Measurements from ENCODE around the gene INTS1. TPM values are rescaled to one million over a fixed set of nuclear protein-coding genes. Genes with fewer than 3 reads are reported as not detected.

INTS1 gene
- total RNA-seq, 1 donor from 2014 or later: 29.9 TPM

DNA sequence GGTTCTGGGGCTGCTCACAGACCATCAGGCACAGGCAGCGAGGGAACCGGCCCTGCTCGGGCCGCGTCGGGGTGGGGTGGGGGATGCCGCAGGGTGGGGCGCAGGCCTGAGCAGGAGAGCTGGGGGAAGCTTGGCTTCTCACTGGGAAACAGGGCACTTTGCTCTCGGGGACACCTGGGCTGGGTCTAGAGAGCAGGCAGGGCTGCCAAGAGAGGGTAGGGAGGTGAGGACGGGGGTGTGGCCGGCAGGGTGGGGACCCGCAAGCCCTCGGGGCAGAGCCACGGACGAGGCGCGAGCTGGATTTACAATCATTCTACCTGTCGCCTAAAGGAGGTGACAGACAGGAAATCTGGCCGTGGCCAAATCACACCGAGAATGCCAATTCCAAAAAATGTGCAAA is 11.1 kb downstream of the INTS1 start:
- no peak overlapping the region for H3K27ac ChIP-seq (replicated peaks)
- H3K4me3 ChIP-seq: no peak overlapping the region
- DNase-seq: no peak
- H3K27me3 ChIP-seq (ENCODE audit: low read depth): no peaks in the 10 kb centered on the region
- intact Hi-C loops (cut with micrococcal nuclease): no loop called here
- TF ChIP-seq, protein P1, sequence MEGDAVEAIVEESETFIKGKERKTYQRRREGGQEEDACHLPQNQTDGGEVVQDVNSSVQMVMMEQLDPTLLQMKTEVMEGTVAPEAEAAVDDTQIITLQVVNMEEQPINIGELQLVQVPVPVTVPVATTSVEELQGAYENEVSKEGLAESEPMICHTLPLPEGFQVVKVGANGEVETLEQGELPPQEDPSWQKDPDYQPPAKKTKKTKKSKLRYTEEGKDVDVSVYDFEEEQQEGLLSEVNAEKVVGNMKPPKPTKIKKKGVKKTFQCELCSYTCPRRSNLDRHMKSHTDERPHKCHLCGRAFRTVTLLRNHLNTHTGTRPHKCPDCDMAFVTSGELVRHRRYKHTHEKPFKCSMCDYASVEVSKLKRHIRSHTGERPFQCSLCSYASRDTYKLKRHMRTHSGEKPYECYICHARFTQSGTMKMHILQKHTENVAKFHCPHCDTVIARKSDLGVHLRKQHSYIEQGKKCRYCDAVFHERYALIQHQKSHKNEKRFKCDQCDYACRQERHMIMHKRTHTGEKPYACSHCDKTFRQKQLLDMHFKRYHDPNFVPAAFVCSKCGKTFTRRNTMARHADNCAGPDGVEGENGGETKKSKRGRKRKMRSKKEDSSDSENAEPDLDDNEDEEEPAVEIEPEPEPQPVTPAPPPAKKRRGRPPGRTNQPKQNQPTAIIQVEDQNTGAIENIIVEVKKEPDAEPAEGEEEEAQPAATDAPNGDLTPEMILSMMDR (IDR thresholded peaks at IDR 0.05; ENCODE audit: borderline replicate concordance): no peak
- peaks cover 97% of the 10 kb centered on the region for H3K36me3 ChIP-seq
- no peaks in the 10 kb centered on the region for H3K4me1 ChIP-seq
- no peaks in the 10 kb centered on the region for H3K9me3 ChIP-seq (replicated peaks)

DNA sequence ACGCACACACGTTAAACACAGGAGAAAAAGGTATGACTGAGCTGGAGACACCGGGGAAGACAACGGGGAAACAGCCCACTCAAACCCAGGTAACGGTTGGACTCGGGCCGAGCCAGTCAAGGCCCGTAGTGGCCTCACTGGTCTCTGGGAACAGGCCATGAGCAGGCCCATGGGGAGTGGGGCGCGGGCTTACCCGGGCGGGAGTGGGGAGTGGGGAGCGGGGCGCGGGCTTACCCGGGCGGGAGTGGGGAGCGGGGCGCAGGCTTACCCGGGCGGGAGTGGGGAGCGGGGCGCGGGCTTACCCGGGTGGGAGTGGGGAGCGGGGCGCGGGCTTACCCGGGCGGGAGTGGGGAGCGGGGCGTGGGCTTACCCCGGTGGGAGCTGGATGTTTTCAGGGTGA is 11.5 kb downstream of the INTS1 start:
- Histone ChIP-seq H3K36me3 (peaks cover 97% of the 10 kb centered on the region), H3K27me3 (ENCODE audit: low read depth) (no peaks in the 10 kb centered on the region)
- no peak for DNase-seq

DNA sequence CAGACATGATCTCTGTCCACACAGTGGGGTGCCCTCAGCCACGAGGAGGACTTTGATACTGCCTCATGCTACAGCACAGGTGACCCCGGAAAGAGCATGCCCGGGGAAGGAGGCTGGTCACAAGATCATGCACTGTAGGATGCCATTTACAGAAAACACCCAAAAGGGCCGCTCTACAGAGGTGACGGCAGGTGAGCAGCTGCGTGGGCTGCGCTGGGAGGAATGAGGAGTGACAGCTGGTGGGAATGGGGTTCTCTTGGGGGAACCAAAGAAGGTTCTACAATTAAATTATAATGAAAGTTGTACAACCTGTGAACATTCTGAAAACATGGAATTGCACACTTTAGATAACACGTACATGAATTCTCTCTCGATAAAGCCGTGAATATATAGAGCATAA is 12.0 kb downstream of the INTS1 start:
- Histone ChIP-seq H3K36me3 (peaks cover 97% of the 10 kb centered on the region), H3K4me1 (no peaks in the 10 kb centered on the region), H3K27ac (replicated peaks) (no peak overlapping the region), H3K27me3 (ENCODE audit: low read depth) (no peaks in the 10 kb centered on the region), H3K9me3 (replicated peaks) (no peaks in the 10 kb centered on the region), H3K4me3 (no peak overlapping the region)
- intact Hi-C loops (cut with micrococcal nuclease): no loop called here
- DNase-seq: no peak
- TF ChIP-seq, protein P1 (IDR thresholded peaks at IDR 0.05; ENCODE audit: borderline replicate concordance): no peak

More for the DNA sequence above, 11.5 kb downstream of the INTS1 start:
- H3K9me3 ChIP-seq (replicated peaks): no peaks in the 10 kb centered on the region
- no peaks in the 10 kb centered on the region for H3K4me1 ChIP-seq
- H3K4me3 ChIP-seq: no peak overlapping the region
- no peak overlapping the region for H3K27ac ChIP-seq (replicated peaks)
- intact Hi-C loops (cut with micrococcal nuclease): no loop called here
- TF ChIP-seq, protein P1 (IDR thresholded peaks at IDR 0.05; ENCODE audit: borderline replicate concordance): no peak

DNA sequence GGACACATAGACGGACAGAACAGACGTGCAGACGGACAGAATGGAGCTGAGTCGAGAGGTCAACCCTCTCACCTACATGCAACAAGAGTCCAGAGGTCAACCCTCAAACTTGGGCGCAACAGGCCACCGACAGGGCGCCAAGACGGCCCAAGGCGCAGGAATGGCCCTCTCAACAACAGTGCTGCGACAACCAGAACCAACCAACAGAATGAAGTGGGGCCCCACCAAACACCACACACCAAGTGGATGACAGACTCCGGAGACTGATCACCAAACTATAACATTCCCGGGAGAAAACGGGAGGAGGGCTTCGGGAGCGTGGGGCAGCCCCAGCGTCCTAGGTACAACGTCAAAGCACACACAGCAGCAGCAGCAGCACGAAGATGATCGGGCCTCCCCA is 13.4 kb downstream of the INTS1 start:
- intact Hi-C loops (cut with micrococcal nuclease): no loop called here
- H3K27ac ChIP-seq (replicated peaks): no peak overlapping the region
- H3K36me3 ChIP-seq: peaks cover 97% of the 10 kb centered on the region
- H3K27me3 ChIP-seq (ENCODE audit: low read depth): no peaks in the 10 kb centered on the region
- no peaks in the 10 kb centered on the region for H3K9me3 ChIP-seq (replicated peaks)
- no peaks in the 10 kb centered on the region for H3K4me1 ChIP-seq
- TF ChIP-seq, protein P1 (IDR thresholded peaks at IDR 0.05; ENCODE audit: borderline replicate concordance): no peak
- no peak overlapping the region for H3K4me3 ChIP-seq
- no peak for DNase-seq

DNA sequence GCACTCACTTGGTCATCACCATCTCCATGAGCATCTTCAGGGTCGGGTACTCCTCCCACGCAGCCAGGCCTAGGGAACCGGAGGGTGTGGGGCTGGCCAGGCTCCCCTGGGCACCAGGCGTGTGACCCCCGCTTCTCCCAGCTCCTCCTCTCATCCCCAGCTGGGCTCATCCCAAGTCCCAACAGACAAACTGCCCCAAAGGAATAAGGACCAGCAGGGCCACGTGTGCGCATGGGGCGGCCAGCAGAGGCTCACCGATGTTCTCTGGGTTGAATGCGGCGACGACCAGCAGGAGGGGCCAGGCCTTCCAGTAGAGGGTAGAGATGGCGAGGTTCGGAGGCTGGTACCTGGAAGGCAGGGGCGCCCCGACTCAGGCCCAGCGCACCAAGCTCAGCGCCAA is 14.9 kb downstream of the INTS1 start:
- H3K27me3 ChIP-seq (ENCODE audit: low read depth): no peaks in the 10 kb centered on the region
- no peak overlapping the region for H3K27ac ChIP-seq (replicated peaks)
- H3K36me3 ChIP-seq: peaks cover 96% of the 10 kb centered on the region
- intact Hi-C loops (cut with micrococcal nuclease): no loop called here
- no peaks in the 10 kb centered on the region for H3K9me3 ChIP-seq (replicated peaks)
- DNase-seq: no peak
- no peaks in the 10 kb centered on the region for H3K4me1 ChIP-seq
- TF ChIP-seq, protein P1 (IDR thresholded peaks at IDR 0.05; ENCODE audit: borderline replicate concordance): no peak
- H3K4me3 ChIP-seq: no peak overlapping the region

DNA sequence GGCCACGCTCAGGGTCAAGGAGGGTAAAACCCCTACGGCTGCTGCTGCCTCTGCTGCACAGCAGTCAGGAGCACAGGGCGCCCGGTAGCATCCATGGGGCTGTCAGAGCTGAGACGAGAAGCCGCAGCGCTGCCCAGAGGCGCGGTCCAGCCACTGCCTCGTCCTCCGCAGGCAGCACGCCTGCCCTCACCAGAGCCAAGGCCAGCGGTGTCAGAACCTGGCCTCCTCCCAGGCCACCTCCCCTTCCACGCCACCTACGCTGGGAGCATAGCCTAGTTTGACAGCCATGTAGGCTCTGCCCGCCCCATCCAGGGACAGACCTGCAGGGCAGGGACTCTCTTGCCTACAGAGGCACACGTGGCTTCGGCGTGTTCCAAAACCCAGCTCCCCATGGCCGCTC is 16.2 kb downstream of the INTS1 start:
- peaks cover 96% of the 10 kb centered on the region for H3K36me3 ChIP-seq
- no peak overlapping the region for H3K27ac ChIP-seq (replicated peaks)
- intact Hi-C loops (cut with micrococcal nuclease): no loop called here
- H3K4me1 ChIP-seq: no peaks in the 10 kb centered on the region
- no peaks in the 10 kb centered on the region for H3K27me3 ChIP-seq (ENCODE audit: low read depth)
- no peak for DNase-seq
- TF ChIP-seq, protein P1 (IDR thresholded peaks at IDR 0.05; ENCODE audit: borderline replicate concordance): no peak
- H3K9me3 ChIP-seq (replicated peaks): no peaks in the 10 kb centered on the region
- H3K4me3 ChIP-seq: no peak overlapping the region
